Measurements from ENCODE around the gene TOR1A.

DNA sequence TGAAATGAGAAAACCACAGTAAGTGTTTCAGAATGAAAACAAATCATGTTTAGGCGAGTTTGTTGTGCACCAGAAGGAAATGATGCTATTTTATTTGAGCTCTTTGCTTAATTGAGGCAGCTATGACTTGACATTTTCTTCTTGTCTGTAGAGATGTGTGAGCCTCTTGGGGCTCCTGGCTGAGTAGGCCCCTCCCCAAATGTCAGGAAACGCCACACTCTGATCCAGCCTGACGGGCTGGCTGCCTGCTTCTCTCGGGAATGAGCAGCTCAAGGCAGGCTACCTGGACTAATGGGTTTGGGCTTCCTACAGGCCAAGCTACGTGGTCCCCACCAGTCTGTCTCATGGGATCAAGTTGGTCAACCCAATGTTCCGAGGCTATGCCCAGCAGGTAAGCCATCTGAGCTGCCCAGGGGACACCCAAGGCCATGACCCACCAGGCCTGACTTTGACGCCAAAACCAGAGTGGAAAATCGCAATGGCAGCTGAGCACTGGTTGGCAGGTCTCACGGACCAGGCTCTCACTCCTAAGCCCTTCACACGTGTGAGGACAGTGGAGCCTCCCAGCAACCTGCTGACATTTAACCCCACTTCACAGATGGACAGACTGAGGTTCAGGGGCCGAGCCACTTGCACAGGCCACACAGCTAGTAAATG lies 41.2 kb upstream of the TOR1A start:
- TF ChIP-seq SP1 (IDR thresholded peaks at IDR 0.05) (no peak), SUZ12 (IDR thresholded peaks at IDR 0.05) (no peak), L3MBTL2 (conservative IDR thresholded peaks at IDR 0.05) (no peak), NFRKB (IDR thresholded peaks at IDR 0.05) (no peak), ELF4 (IDR thresholded peaks at IDR 0.05) (no peak), ARNT (IDR thresholded peaks at IDR 0.05) (no peak), PKNOX1 (IDR thresholded peaks at IDR 0.05) (no peak), TARDBP (IDR thresholded peaks at IDR 0.05) (no peak), BHLHE40 (IDR thresholded peaks at IDR 0.05; ENCODE audit: borderline replicate concordance) (no peak), HDGF (IDR thresholded peaks at IDR 0.05; ENCODE audit: borderline replicate concordance) (no peak)
